Measurements from ENCODE around the gene FRMD1.

FRMD1 gene

DNA sequence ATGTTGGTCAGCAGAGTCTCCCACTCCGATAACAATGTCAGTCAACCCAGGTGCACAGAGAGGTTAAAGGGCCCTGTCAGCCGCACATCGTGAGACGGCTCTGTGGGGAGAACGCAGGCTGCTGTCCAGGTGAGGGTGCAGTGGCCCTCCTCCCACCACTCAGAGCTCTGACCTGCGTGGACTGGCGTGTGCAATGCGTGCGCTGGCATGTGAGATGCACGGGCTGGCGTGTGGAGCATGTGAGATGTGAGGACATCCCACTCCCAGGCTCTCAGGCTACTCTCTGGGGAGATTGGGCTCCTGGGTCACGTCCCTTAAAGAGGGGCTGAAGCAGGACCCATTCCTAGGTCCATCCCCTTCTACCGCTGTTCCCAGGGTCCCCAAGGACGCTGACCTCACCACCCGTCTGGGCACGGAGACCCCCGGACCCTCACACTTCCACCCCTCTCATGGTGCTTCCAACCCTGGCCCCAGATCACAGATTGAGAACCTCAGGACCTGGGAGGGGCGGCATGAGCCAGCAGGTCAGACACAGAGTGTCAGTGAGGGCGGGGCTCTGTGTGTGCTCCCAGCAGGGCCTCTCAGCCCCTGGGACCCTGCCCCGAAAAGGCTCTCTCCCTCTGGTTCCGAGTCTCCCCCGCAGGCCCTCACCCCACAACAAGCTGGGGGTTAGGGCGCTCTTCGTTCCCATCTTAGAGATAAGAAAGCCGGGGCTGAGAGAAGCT is 8.6 kb upstream of the FRMD1 start:
- ChIA-PET POLR2A (no interaction called here), CTCF (interaction anchor here (0.6 kb wide), 1 partner anchor 268 kb away, joined by 3 read pairs; no protein-coding TSS in a partner anchor)
- Histone ChIP-seq H3K27ac (ENCODE audit: extremely low read depth, low read depth, low read length) (no peak overlapping the region), H3K4me3 (ENCODE audit: low read depth, low read length) (no peak overlapping the region), H3K36me3 (ENCODE audit: control insufficient read depth in 2 of 2, insufficient read depth in 1 of 2, low read length in 2 of 2) (no peaks in the 10 kb centered on the region), H3K4me1 (ENCODE audit: control insufficient read depth, insufficient read depth, low read length) (no peaks in the 10 kb centered on the region), H3K9me3 (ENCODE audit: control insufficient read depth, insufficient read depth, low read depth, low read length) (no peaks in the 10 kb centered on the region)
- TF ChIP-seq ZNF701 (tag by site-specific recombination; IDR thresholded peaks at IDR 0.05): no peak
- TF ChIP-seq ZNF664 (tag by site-specific recombination; IDR thresholded peaks at IDR 0.05): no peak
- no peak for TF ChIP-seq ZNF558 (tag by site-specific recombination; IDR thresholded peaks at IDR 0.05)

DNA sequence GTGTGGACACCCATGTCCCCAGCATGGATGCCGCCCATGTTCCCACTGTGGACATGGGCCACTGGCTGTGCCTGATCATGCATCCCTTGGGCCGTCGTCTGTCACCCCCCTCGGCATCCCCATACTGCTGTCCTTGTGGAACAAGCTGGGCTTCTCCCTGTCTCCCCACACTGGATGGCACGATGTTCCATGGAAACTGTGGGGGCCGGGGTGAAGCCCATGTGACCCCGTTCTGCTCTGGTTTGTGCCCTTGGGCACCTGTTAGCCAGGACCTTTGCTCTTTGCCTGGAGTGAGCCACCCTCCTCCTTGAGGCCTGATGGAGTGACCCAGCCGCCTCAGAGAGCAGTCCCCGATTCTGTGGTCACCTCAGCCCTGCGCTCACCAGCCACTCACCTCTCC is 7.6 kb upstream of the FRMD1 start:
- H3K36me3 ChIP-seq (ENCODE audit: control insufficient read depth in 2 of 2, insufficient read depth in 1 of 2, low read length in 2 of 2): no peaks in the 10 kb centered on the region
- CTCF ChIA-PET: interaction anchor here (0.6 kb wide), 2 partner anchors 108 to 204 kb away, joined by 3 to 5 read pairs; no protein-coding TSS in a partner anchor
- H3K9me3 ChIP-seq (ENCODE audit: control insufficient read depth, insufficient read depth, low read depth, low read length): no peaks in the 10 kb centered on the region
- H3K4me1 ChIP-seq (ENCODE audit: control insufficient read depth, insufficient read depth, low read length): no peaks in the 10 kb centered on the region
- H3K4me3 ChIP-seq (ENCODE audit: low read depth, low read length): no peak overlapping the region
- H3K27ac ChIP-seq (ENCODE audit: extremely low read depth, low read depth, low read length): no peak overlapping the region
- POLR2A ChIA-PET: no interaction called here
- TF ChIP-seq HOXC10 (CRISPR knock-in tag; IDR thresholded peaks at IDR 0.05): no peak
- TF ChIP-seq, protein P1, sequence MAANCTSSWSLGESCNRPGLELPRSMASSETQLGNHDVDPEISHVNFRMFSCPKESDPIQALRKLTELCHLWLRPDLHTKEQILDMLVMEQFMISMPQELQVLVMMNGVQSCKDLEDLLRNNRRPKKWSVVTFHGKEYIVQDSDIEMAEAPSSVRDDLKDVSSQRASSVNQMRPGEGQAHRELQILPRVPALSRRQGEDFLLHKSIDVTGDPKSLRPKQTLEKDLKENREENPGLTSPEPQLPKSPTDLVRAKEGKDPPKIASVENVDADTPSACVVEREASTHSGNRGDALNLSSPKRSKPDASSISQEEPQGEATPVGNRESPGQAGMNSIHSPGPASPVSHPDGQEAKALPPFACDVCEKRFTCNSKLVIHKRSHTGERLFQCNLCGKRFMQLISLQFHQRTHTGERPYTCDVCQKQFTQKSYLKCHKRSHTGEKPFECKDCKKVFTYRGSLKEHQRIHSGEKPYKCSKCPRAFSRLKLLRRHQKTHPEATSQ (tag by site-specific recombination; IDR thresholded peaks at IDR 0.05): no peak
- no peak for TF ChIP-seq MYNN (tag by site-specific recombination; IDR thresholded peaks at IDR 0.05; ENCODE audit: borderline replicate concordance)
- no peak for TF ChIP-seq PRDM2 (tag by site-specific recombination; IDR thresholded peaks at IDR 0.05; ENCODE audit: borderline replicate concordance)
- no peak for TF ChIP-seq ZNF132 (tag by site-specific recombination; IDR thresholded peaks at IDR 0.05; ENCODE audit: borderline replicate concordance)
- no peak for TF ChIP-seq GLIS1 (tag by site-specific recombination; IDR thresholded peaks at IDR 0.05)
- TF ChIP-seq ZBTB49 (tag by site-specific recombination; IDR thresholded peaks at IDR 0.05; ENCODE audit: low read depth): no peak
- no peak for TF ChIP-seq ZNF155 (tag by site-specific recombination; IDR thresholded peaks at IDR 0.05)
- TF ChIP-seq, protein P2, sequence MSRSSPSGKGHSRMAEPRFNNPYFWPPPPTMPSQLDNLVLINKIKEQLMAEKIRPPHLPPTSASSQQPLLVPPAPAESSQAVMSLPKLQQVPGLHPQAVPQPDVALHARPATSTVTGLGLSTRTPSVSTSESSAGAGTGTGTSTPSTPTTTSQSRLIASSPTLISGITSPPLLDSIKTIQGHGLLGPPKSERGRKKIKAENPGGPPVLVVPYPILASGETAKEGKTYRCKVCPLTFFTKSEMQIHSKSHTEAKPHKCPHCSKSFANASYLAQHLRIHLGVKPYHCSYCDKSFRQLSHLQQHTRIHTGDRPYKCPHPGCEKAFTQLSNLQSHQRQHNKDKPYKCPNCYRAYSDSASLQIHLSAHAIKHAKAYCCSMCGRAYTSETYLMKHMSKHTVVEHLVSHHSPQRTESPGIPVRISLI (tag by site-specific recombination; IDR thresholded peaks at IDR 0.05): no peak
- TF ChIP-seq ZNF701 (tag by site-specific recombination; IDR thresholded peaks at IDR 0.05): no peak
- no peak for TF ChIP-seq ZNF518A (tag by site-specific recombination; conservative IDR thresholded peaks at IDR 0.05; ENCODE audit: low read depth)
- TF ChIP-seq ZNF629 (tag by site-specific recombination; IDR thresholded peaks at IDR 0.05): no peak
- no peak for TF ChIP-seq ZNF670 (tag by site-specific recombination; IDR thresholded peaks at IDR 0.05; ENCODE audit: low read depth)
- no peak for TF ChIP-seq ZNF37A (tag by site-specific recombination; IDR thresholded peaks at IDR 0.05)
- TF ChIP-seq ZNF2 (tag by site-specific recombination; IDR thresholded peaks at IDR 0.05): no peak
- no peak for TF ChIP-seq ZNF776 (tag by site-specific recombination; IDR thresholded peaks at IDR 0.05; ENCODE audit: borderline replicate concordance)
